Transverse colon (tissue), 4 donors: Measurements from ENCODE around the gene RPRD2. TPM values are rescaled to one million over a fixed set of nuclear protein-coding genes. Genes with fewer than 3 reads are reported as not detected.

ENCODE experiments used
- DNase-seq: peaks from one replicate; pipeline ENCODE4 v3.0.0-alpha.2; 2019
- H3K27ac ChIP-seq, 4 donors: fragments of 200-600 bp; sonication (generic); 2 replicates each; pipeline ENCODE4 v1.5.1; 2016 to 2018; ENCODE audit warnings: inconsistent platforms in 4 of 4
- H3K27me3 ChIP-seq: fragments of 200-600 bp; sonication (generic); 2 replicates; pipeline ENCODE4 v1.5.1; 2017; ENCODE audit warnings: inconsistent platforms
- H3K36me3 ChIP-seq, 4 donors: fragments of 200-600 bp; sonication (generic); 2 replicates each; pipeline ENCODE4 v1.5.1; 2017 to 2019; ENCODE audit warnings: inconsistent platforms in 4 of 4
- H3K4me1 ChIP-seq, 4 donors: fragments of 200-600 bp; sonication (generic); 2 replicates each; pipeline ENCODE4 v1.5.1; 2017 to 2020; ENCODE audit warnings: inconsistent platforms in 4 of 4
- H3K4me3 ChIP-seq, 4 donors: fragments of 200-600 bp; sonication (generic); 1 replicate in 1 of 4; 2 replicates in 3 of 4; pipeline versions ENCODE4 v1.5.1 to v1.6.1; 2017 to 2019; ENCODE audit warnings: inconsistent platforms in 4 of 4
- H3K9me3 ChIP-seq, 2 donors: fragments of 200-600 bp; sonication (generic); 2 replicates each; pipeline ENCODE4 v1.5.1; 2017 to 2019; ENCODE audit warnings: inconsistent platforms in 2 of 2
- EP300 ChIP-seq: sonication (generic); formaldehyde crosslinking; IDR thresholded peaks from one replicate; pipeline ENCODE4 v1.6.1; 2017; ENCODE audit warnings: antibody characterized with exemption, low read depth
- POLR2A ChIP-seq: fragments of 450-650 bp; IDR thresholded peaks from one replicate; pipeline ENCODE4 v1.6.1; 2016; ENCODE audit warnings: antibody characterized with exemption, mild to moderate bottlenecking, moderate library complexity
- POLR2AphosphoS5 ChIP-seq, 3 donors: sonication (generic); formaldehyde crosslinking; IDR thresholded peaks; one replicate each; pipeline ENCODE4 v1.6.1; 2016; ENCODE audit warnings: antibody characterized with exemption in 3 of 3
- WGBS, 2 donors: methylation state at CpG; one replicate each; pipeline ENCODE4 v1.1.5; 2018; ENCODE audit warnings: low coverage in 1 of 2; 5-methylcytosine and 5-hydroxymethylcytosine counted together
- in situ Hi-C, 4 donors: fragments of 200-750 bp; cut with MboI; loops; one replicate each; pipeline versions ENCODE4 v1.15.0 to v1.15.1; 2017; ENCODE audit warnings: low sequenced_read_pairs in 3 of 4, low pct_ligation_motif_present in 1 of 4, low pct_unique_long_range_greater_than_20kb in 1 of 4
- intact Hi-C: fragments of 100-400 bp; cut with DNase I; formaldehyde crosslinking; loops from one replicate; pipeline ENCODE4 v1.15.1; 2023; ENCODE audit warnings: low total_unique reads
- total RNA-seq, 4 donors: library from RNA; depleted of rRNA; stranded (reverse); fragments of >200 nt; gene quantifications; one replicate each; pipeline ENCODE4 v1.1.0, GENCODE V29; 2016
- TF ChIP-seq, protein P1 (sequence below), 5 experiments: fragments of 200-600 bp in 3 of 5; fragments of 450-650 bp in 2 of 5; sonication (generic) in 3 of 5; IDR thresholded peaks; 1 replicate in 2 of 5; 2 replicates in 3 of 5; pipeline ENCODE4 v1.5.1; 2016 to 2017; ENCODE audit warnings: antibody characterized with exemption in 5 of 5, inconsistent platforms in 3 of 5, mild to moderate bottlenecking in 2 of 5, moderate library complexity in 1 of 5

RPRD2 gene
- total RNA-seq, 4 donors from 2014 or later, result 18.7 to 36.4 (median 26.1) TPM

DNA sequence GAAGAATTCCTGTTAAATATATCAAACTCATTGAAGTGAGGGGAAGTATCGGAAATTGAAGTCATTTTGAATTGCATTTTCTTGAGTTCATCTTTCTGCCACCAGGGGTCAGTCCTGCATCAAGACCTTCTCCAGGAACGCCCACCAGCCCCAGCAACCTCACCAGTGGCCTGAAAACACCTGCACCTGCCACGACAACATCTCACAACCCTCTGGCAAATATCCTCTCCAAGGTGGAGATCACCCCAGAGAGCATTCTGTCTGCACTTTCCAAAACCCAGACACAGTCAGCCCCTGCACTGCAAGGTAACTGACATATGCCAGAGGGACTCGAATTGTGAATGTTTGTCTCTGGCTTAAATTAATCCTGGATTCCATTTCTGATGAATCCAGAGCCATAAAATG lies 100.5 kb downstream of the RPRD2 start:
- no peak overlapping the region for H3K4me3 ChIP-seq
- no peaks in the 10 kb centered on the region for H3K9me3 ChIP-seq
- no peak overlapping the region for H3K27ac ChIP-seq
- in situ Hi-C loops (loop anchor here in 2 of 4 donors (10.0 kb wide), 1 partner anchor 70 kb away; no protein-coding TSS in a partner anchor), intact Hi-C loops (no loop called here)
- H3K27me3 ChIP-seq, result no peaks in the 10 kb centered on the region
- peaks cover 0 to 59% (median 23%) of the 10 kb centered on the region in 4 donors for H3K36me3 ChIP-seq
- 30 to 42% methylated on average over 3 to 4 of the region's 4 CpGs for WGBS, 2 donors
- H3K4me1 ChIP-seq, result no peaks in the 10 kb centered on the region
- DNase-seq, result peak; percentile 65
- TF ChIP-seq, protein P1, sequence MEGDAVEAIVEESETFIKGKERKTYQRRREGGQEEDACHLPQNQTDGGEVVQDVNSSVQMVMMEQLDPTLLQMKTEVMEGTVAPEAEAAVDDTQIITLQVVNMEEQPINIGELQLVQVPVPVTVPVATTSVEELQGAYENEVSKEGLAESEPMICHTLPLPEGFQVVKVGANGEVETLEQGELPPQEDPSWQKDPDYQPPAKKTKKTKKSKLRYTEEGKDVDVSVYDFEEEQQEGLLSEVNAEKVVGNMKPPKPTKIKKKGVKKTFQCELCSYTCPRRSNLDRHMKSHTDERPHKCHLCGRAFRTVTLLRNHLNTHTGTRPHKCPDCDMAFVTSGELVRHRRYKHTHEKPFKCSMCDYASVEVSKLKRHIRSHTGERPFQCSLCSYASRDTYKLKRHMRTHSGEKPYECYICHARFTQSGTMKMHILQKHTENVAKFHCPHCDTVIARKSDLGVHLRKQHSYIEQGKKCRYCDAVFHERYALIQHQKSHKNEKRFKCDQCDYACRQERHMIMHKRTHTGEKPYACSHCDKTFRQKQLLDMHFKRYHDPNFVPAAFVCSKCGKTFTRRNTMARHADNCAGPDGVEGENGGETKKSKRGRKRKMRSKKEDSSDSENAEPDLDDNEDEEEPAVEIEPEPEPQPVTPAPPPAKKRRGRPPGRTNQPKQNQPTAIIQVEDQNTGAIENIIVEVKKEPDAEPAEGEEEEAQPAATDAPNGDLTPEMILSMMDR (IDR thresholded peaks at IDR 0.05), result peak; percentile 72 to 82 (median 79)
- TF ChIP-seq POLR2A (no peak), EP300 (no peak)

DNA sequence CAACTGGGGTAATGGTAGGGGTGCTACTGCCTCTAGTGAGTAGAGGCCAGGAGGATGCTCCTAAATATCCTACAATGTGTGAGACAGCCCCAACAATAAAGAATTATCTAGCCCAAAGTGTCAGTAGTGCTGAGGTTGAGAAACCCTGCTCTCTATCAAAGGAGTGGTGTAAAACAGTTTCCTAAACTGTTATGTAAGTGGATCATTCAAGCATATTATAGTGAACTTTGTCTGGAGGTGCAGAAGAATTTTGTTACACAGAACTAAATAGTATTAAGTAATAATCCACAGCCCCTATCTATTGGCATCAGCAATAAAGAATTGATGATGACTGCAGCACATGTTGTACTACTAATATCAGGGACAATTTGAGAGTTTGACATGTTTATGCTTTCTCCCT lies 103.0 kb downstream of the RPRD2 start:
- Histone ChIP-seq H3K27ac (no peak overlapping the region), H3K4me1 (no peaks in the 10 kb centered on the region), H3K4me3 (no peak overlapping the region), H3K9me3 (no peaks in the 10 kb centered on the region), H3K27me3 (no peaks in the 10 kb centered on the region), H3K36me3 (peaks cover 0 to 50% (median 20%) of the 10 kb centered on the region in 4 donors)
- TF ChIP-seq, protein P1 (IDR thresholded peaks at IDR 0.05), result no peak
- TF ChIP-seq POLR2AphosphoS5 (IDR thresholded peaks at IDR 0.05) (no peak), EP300 (no peak), POLR2A (no peak)
- DNase-seq, result no peak
- intact Hi-C loops, result no loop called here
- in situ Hi-C loops, result loop anchor here in 2 of 4 donors (10.0 kb wide), 1 partner anchor 68 kb away; no protein-coding TSS in a partner anchor

DNA sequence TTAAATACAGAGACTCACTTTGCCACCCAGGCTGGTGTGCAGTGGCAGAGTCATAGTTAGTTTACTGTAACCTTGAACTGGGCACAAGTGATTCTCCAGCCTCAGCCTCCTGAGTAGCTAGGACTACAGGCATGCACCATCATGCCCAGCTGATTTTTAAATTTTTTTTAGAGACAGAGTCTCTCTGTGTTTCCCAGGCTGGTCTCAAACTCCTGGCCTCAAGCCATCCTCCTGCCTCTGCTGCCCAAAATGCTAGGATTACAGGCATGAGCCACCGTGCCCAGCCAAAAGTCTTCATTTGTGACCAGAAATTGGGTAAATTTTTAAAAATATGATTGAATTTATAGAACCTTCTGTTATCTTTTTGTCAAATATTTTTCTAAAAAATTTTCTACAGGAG lies 105.3 kb downstream of the RPRD2 start:
- WGBS, 2 donors, result 90 to 100% methylated on average over 1 of the region's 1 CpG
- Histone ChIP-seq H3K27me3 (no peaks in the 10 kb centered on the region), H3K4me3 (no peak overlapping the region), H3K4me1 (no peaks in the 10 kb centered on the region), H3K36me3 (peaks cover 0 to 51% (median 23%) of the 10 kb centered on the region in 4 donors), H3K27ac (no peak overlapping the region), H3K9me3 (no peaks in the 10 kb centered on the region)
- in situ Hi-C loops (loop anchor here in 2 of 4 donors (10.0 kb wide), 1 partner anchor 66 kb away; no protein-coding TSS in a partner anchor), intact Hi-C loops (no loop called here)
- no peak for DNase-seq
- no peak for TF ChIP-seq POLR2A
- TF ChIP-seq, protein P1 (IDR thresholded peaks at IDR 0.05), result no peak
- TF ChIP-seq EP300, result no peak
- no peak for TF ChIP-seq POLR2AphosphoS5 (IDR thresholded peaks at IDR 0.05)

DNA sequence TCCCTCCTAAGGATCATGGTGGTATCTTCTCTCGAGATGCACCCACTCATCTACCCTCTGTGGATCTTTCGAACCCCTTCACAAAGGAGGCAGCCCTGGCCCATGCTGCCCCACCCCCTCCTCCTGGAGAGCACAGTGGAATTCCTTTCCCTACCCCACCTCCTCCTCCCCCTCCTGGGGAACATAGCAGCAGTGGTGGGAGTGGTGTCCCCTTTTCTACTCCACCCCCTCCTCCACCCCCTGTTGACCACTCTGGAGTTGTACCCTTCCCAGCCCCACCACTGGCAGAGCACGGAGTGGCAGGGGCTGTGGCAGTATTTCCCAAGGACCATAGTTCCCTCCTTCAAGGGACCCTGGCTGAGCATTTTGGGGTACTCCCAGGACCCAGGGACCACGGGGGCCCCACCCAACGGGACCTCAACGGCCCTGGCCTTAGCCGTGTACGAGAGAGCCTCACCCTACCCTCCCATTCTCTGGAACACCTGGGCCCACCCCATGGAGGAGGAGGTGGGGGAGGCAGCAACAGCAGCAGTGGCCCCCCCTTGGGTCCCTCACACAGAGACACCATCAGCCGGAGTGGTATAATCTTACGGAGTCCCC lies 108.8 kb downstream of the RPRD2 start:
- TF ChIP-seq, protein P1 (IDR thresholded peaks at IDR 0.05), result no peak
- TF ChIP-seq EP300 (no peak), POLR2AphosphoS5 (IDR thresholded peaks at IDR 0.05) (no peak)
- no peak overlapping the region for H3K4me3 ChIP-seq
- WGBS, 2 donors, result 82 to 93% methylated on average over 2 to 10 of the region's 10 CpGs
- intact Hi-C loops (no loop called here), in situ Hi-C loops (no loop called here)
- peaks cover 0 to 30% (median 12%) of the 10 kb centered on the region in 4 donors for H3K36me3 ChIP-seq
- no peaks in the 10 kb centered on the region for H3K27me3 ChIP-seq
- H3K9me3 ChIP-seq, result no peaks in the 10 kb centered on the region
- DNase-seq, result no peak
- H3K4me1 ChIP-seq, result peaks cover 0 to 8% (median 6%) of the 10 kb centered on the region in 4 donors
- no peak overlapping the region for H3K27ac ChIP-seq
